K562 (cell line): ENCODE measurements around the gene HPSE2. TPM values are rescaled to one million over a fixed set of nuclear protein-coding genes. Genes with fewer than 3 reads are reported as not detected.

Source experiments
- ARID1B ChIP-seq: fragments of 450-650 bp; IDR thresholded peaks from 2 replicates; pipeline ENCODE4 v1.6.1; 2016; ENCODE audit warnings: antibody characterized with exemption, mild to moderate bottlenecking, inconsistent platforms
- FOSL1 ChIP-seq: fragments of 200-800 bp; sonication (Bioruptor generic); conservative IDR thresholded peaks from 2 replicates; pipeline ENCODE4 v1.6.1; 2016; ENCODE audit warnings: missing genetic modification characterization, missing compliant biosample characterization
- polyA plus RNA-seq, 8 experiments: library from polyadenylated mRNA; depleted of rRNA in 4 of 8; stranded (reverse) in 5 of 8; unstranded in 3 of 8; fragments of >200 nt; fragmentation: Nextera tagmentation in 2 of 8; fragmentation: Illumina TruSeq in 1 of 8; extraction: Ambion mirVana in 2 of 8; extraction: Trizol in 1 of 8; gene quantifications; 2 replicates each; pipeline versions ENCODE4 v1.2.1 to v1.2.3, GENCODE V29; 2011 to 2014; ENCODE audit warnings: inconsistent platforms in 1 of 8, missing spikeins in 1 of 8
- total RNA-seq, 7 experiments: library from RNA; depleted of rRNA in 6 of 7; stranded (reverse); fragments of >200 nt in 6 of 7; fragmentation: Illumina TruSeq in 2 of 7; extraction: Trizol in 2 of 7; gene quantifications; 2 replicates each; pipeline versions ENCODE4 v1.2.1 to v1.2.3, GENCODE V29; 2011 to 2021; ENCODE audit warnings: low replicate concordance in 1 of 7
- TF ChIP-seq, protein P1 (sequence below), 2 experiments: fragments of 450-650 bp; formaldehyde crosslinking in 1 of 2; IDR thresholded peaks; 2 replicates each; pipeline versions ENCODE4 v1.4.0 to v1.6.1; 2014 to 2020; ENCODE audit warnings: mild to moderate bottlenecking in 2 of 2, borderline replicate concordance in 1 of 2, low read depth in 1 of 2

The HPSE2 gene
- total and polyA plus RNA-seq, 9 of the 15 experiments (the other 6 are each of a cell fraction or from before 2014, with no cell fraction given), result 0.03 to 0.10 (median 0.04) TPM; not detected in 2

- TF ChIP-seq, protein P1, sequence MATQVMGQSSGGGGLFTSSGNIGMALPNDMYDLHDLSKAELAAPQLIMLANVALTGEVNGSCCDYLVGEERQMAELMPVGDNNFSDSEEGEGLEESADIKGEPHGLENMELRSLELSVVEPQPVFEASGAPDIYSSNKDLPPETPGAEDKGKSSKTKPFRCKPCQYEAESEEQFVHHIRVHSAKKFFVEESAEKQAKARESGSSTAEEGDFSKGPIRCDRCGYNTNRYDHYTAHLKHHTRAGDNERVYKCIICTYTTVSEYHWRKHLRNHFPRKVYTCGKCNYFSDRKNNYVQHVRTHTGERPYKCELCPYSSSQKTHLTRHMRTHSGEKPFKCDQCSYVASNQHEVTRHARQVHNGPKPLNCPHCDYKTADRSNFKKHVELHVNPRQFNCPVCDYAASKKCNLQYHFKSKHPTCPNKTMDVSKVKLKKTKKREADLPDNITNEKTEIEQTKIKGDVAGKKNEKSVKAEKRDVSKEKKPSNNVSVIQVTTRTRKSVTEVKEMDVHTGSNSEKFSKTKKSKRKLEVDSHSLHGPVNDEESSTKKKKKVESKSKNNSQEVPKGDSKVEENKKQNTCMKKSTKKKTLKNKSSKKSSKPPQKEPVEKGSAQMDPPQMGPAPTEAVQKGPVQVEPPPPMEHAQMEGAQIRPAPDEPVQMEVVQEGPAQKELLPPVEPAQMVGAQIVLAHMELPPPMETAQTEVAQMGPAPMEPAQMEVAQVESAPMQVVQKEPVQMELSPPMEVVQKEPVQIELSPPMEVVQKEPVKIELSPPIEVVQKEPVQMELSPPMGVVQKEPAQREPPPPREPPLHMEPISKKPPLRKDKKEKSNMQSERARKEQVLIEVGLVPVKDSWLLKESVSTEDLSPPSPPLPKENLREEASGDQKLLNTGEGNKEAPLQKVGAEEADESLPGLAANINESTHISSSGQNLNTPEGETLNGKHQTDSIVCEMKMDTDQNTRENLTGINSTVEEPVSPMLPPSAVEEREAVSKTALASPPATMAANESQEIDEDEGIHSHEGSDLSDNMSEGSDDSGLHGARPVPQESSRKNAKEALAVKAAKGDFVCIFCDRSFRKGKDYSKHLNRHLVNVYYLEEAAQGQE (IDR thresholded peaks at IDR 0.05; ENCODE audit: borderline replicate concordance), result peak; percentile 54; the same call in 1 of the 2 replicates
- TF ChIP-seq, protein P1 (CRISPR knock-in tag; IDR thresholded peaks at IDR 0.05; ENCODE audit: low read depth), result no peak
- TF ChIP-seq ARID1B (no peak), FOSL1 (tag) (no peak)
Observed at GRCh38 chr10:98664329-98665042, 571.2 kb downstream of the HPSE2 start (continued).
